GM21381 (cell line): ENCODE measurements around the gene CREG1.
"Not testable (repeated sequence)": the region's sequence is repeated elsewhere in the genome, so short reads cannot be mapped to it uniquely, and the experiment has no call there.

Experiments used
- ATAC-seq: cut with Tn5 transposase; IDR thresholded peaks from one replicate; pipeline ENCODE4 v1.9.1; 2021; ENCODE audit warnings: mild to moderate bottlenecking, moderate library complexity; ENCODE audit not compliant: unreplicated experiment

Gene CREG1

DNA sequence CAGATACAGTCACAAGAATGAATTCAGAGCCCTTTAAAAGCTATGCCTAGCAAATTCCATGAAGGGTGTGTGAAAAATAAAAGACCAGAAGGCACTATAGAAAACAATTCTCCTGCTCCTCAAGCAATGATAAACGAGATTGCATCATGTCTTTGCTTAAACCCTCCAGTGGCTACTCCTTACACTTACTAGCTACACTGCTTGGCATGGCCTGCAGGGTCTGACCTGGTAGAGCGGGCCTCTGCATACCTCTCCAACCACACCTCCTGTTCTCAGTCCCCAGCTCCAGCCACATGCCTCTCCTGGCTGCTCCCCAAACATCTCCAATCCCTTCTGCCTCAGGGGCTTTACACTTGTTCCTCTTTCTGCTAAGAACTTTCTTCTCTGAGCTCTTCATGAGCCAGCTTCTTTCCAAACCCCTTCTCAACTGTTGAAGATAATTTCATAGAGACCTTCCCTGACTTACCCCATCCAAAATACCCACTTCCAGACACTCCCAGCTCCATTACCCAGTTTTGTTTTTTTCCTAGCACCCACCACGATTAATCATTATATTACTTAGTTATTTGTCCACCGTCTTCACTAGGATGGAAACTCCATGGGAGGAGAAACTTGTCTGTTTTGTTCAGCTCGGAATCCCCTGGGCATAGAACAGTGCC lies 11.2 kb upstream of the CREG1 start:
- no peak for ATAC-seq

DNA sequence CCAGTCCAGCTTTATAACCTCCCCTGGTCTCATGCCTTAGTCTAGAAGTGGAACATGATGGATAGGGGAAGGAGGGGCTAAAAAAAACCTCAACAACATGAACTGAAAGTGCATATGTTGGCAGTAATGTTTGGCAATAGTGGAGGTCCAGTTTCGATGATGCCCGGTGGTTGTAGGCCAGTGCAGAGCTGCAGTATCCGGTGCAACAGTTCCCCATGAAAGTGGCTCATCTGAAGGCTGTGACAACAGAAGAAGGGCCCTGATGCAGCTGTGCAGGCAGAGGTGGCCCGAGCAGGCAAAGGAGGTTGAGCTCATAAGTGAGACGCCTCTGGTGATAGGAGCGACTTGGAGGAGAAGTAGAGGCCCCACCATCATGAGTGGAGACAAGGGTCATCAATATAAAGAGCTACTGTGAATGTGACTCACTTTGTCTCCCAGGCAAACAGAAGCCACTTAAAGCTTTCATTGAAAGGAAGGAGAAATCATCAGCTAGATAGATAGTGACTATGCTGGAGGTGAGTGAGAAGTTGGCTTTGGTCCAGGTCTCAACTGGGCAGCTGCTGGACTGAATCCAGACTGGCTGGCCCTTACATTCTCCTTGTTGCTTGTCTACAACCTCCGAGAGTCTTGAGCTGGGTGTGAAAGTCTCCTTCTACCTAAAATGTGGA lies 10.2 kb upstream of the CREG1 start:
- no peak for ATAC-seq

DNA sequence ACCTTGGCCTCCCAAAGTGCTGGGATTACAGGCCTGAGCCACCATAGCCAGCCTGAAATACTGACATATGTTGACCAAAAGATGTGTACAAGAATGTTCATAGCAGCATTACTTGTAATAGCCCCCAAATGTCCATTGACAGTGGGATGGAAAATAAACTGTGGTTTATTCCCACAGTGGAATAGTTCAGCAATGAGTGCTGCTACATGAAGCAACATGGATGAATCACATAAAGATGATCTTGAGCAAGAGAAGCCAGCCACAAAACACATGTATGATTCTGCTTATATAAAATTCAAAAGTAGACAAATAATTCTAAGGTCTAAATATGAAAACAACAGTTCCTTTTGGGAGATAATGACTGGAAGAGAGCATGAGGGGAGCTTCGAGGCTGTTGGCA lies 9.1 kb upstream of the CREG1 start:
- ATAC-seq, result no peak

DNA sequence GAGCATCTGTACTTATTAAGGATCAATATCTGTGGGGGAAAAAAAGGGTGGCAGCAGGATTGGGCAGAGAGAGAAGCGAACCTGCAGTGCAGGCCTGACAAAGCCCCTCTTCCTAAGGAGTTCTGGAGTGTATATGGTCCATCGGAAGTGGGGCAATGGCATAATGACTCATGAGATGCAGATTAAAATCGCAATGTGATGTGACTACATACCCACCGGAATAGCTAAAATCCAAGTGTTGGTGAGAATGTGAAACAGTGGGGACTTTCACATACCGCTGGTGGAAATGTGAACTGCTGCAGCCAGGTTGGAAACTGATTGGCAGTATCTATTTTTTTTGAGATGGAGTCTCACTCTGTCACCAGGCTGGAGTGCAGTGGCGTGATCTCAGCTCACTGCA lies 8.2 kb upstream of the CREG1 start:
- no peak for ATAC-seq

DNA sequence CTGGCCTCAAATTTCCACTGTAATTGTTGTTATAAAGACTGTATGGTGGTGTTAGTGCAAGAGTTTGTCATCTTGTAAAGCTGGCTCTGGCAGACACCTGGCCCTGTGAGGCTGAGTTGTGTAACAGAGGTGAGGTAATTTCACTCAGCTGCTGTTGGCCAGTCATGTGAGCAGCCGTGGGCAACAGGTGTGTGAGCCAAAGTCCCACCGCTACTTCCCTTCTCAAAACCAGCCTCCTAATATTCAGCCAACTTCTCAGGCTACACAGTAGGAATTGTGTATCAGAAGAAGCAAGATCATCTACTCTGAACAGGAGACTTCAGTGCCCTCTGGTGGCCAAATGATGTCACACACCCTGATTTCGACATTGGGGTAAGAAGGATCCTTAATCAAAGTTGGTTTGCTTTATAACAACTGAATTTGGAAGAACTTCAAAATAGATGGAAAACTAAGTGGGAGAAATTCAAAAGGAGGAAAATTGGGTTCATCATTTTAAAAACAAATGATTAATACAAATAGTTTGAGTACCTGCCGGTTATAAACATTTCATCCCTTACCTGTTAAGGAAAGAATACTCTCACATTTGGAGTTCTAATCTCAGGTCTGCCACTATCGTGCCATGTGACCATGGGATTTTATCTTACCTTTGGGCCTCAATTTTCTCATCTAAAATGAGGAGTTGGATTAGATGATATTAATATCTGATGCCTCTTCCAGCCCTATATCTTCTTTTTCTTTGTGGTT lies 2.6 kb upstream of the CREG1 start:
- ATAC-seq, result no peak

DNA sequence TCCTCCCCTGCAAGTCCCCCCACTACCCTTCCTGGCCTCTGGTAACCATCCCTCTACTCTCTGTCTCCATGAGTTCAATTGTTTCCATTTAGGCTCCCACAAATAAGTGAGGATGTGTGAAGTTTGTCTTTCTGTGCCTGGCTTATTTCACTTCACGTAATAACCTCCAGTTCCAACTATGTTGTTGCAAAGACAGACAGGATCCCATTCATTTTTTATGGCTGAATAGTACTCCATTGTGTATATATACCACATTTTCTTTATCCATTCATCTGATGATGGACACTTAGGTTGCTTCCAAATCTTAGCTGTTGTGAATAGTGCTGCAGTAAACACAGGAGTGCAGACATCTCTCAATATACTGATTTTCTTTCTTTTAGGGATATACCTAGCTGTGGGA lies 1.5 kb upstream of the CREG1 start:
- ATAC-seq, result not testable (repeated sequence)

DNA sequence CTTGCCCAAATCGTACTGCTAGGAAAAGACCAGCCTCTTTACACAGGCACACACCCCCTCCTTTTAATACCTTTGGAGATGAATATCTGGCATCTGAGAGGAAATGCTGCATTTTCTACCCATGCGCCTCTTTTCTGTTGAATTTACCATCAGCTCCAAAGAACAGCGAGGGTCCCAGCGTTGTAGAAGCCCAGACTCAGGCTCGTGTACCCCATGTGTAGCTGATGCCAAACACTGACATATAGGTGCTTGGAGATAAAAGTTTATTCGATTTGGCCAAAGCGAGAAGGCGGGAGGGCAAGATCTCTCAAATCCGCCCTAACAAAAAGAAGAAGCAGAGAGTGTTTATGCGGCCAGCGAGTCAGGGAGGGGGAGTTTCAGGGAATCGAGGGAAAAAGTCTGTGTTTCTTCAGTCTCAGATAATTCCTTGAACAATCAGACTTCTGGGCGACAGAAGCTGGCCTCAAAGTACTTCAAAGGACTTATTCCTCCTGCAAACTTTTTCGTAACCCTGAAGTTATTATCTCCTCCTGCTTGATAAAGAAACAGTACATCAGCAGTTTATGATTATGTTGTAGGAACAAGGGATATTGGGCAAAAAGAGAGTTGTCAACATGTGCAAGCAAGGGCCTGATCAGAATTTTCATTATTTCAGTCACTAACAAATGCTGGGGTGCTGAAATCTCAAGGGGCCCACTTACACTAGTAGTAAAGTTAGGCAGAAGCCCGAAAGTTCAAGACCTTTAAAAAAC lies 642 bp upstream of the CREG1 start:
- peak; percentile 17 for ATAC-seq

DNA sequence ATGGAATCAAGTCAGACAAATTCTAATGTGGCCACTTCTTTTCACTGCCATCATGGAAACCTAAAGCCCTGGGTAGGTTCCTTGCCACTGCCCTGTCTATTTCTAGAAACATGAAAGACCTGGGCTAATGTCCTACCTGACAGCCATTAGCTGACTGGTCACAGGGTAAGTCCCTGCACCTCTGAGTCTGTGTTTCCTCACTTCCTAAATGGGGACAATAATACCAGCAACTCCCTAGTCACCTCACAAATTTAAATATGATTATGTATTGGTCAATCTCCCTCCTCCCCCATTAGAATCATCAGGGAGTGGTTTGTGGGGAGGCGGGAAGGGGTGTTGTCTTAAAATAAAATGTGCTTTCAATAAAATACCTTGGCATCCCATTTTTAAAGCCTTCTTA lies 2.2 kb downstream of the CREG1 start:
- no peak for ATAC-seq

DNA sequence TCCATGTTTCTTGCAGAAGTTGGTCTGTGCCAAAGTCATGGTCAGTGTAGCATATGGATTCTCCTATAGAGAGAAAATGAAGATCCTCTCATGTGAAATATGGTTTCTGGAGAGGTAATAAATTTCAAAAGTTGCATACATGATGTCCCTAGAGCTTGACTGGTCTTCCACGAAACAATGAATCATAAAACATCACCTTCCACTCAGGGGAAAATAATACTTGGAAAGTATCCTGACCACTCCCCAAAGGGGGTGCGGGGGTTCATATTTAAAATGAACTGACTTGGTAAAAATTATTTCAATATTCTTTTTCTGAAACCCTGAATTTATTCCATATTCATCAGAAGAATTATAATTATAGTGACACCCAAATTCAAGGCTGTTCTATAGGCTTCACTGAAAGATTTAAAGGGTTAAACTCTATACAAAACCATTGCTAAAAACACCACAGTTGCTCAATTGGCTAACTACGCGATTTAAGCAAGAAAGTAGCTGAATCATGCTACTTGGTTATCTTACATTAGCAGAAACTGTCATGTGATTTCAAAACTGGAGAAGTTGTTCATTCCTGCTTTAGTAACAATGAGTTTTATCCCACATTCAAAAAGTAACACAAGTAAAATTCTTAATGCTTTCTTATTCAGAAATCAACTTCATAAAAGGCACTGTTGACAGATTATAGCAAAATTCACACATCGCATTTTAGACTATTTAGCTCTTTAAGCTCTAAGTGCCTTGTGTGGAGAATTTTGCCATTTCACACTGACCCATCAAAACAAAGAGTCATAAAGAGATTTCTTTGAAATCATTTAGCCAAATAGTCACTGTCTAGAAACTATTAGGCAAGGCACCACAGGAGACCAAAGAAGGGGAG lies 5.3 kb downstream of the CREG1 start:
- ATAC-seq, result no peak

DNA sequence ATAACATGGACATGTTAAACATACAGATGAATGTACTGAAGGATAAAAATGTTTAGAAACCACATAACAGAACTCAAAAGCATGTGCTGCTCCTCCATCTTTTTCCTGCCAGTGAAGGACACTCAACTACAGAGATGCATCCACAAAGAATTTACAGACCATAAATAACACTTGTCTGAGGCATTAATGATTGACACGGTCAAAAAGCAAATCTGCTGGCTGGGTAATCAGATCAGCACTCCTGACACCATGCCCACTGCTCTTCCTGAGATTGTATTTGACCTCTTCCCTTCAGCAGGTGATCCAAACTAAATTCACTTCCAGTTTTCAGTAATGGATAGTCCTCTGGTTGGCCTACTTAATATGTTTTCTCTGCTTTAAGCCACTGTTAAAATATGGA lies 6.6 kb downstream of the CREG1 start:
- no peak for ATAC-seq

DNA sequence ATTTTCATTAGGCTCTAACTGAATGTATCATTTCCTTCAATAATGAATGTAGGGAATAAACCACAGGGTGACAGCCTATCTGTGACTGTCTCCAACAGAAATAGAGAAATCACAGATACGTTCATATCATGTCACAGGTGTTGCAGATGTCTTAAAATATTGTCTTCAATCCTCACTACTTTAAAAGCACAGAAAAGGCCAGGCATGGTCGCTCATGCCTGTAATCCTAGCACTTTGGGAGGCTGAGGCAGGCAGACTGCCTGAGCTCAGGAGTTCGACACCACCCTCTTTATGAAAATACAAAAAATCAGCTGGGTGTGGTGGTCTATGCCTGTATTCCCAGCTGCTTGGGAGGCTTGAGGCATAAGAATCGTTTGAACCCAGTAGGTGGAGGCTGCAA lies 8.2 kb downstream of the CREG1 start:
- ATAC-seq, result no peak

DNA sequence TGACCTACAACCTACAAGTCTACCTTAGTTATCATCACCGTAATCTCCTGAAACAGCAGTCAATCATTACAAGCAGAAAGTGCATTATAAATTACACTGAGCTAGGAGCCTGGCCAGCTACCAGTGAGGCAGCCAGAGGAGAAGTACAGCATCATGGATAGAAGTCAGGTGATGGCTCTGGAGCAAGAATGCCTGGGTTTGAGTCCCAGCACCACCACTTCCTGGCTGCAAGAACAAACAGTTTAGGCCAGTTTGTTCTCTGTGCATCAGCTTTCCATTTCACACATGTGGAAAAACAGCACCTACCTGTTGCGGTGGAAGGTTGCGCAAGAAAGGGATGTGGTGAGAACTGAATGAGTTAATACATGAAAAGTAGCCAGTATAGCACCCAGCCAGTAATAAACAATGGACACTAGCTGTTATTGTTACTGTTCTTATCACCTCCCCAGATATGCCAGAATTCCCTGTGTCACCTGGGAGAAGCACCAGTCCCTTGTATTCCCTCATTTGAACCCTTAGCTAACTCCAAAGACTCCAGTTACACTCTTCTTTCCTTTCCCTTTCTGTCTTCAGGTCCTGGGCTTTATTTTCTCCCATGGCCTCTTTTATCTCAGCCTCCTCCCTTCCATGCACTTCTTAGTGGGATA lies 9.0 kb downstream of the CREG1 start:
- no peak for ATAC-seq

DNA sequence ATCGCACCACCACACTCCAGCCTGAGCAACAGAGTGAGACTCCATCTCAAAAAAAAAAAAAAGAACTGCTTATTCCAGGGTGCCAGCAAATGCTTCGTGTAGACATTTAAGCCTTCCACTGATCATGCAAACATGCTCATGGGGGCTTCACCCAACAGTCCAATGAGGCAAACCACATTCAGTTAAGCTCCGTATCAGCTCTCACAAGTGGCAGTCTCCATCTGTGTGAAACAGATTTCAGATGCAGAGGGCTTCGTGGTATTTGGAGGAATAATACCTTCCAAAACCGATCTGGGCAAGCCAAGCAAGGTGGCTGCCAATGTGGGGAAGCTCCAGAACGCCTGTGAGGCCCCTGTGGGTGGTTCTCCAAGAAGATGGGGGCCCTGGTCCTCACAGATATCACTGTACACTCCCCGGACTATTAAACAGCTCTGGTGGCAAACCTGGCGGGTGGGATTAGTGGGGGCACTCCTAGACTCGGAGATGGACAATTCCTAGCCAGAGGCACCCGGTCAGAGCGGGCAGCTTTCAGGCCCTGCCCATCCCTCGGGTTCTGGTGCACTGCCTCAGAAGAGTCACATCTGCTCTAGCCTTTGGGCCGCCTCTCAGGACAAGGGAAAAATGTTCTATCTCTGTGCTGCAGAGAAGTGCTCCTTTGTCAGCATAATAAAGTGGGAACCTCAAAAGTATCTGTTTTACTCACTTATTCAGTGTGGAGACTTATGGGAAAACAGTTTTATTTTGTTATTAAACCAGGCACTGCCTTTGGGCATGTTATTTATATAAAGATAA lies 10.2 kb downstream of the CREG1 start:
- no peak for ATAC-seq

DNA sequence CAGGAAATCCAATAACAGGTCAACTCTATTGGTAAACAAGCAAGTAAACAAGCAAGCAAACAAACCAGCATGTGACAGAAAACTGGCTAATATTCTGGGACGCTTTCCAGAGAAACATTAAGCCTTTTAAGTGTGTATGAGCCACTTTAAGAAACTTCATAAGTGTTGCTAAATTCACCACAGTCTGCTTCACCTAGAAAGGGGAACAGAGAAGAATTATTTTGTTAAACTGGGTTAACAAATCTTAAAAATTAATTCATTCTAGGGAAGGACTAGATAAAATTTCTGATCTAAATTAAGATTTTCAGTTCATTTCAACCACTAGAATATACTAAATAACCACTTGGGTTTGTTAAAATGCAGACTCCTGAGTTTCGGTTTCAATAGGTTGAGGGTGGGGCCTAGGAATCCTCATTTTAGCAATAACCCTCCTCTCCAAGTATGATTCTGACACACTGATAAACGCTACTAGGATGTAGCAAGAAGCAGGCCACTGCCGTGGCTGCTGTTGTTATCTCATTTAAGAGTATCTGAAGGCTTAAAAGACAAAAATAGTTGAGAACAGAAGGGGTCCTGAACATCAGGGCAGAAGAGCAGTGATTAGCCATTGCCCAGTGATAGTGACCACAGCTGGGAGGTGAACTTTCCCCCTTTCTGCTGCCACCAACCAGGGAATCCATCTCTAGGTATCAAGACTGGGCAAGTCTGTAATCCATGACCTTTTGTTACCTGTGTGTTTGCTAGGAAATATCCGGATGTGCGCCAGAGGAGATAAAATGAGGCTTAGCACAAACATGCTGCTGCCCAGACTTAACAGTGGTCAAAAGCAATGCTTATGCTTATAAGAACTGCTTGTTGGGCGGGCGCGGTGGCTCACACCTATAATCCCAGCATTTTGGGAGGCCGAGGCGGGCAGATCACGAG lies 11.2 kb downstream of the CREG1 start:
- no peak for ATAC-seq

DNA sequence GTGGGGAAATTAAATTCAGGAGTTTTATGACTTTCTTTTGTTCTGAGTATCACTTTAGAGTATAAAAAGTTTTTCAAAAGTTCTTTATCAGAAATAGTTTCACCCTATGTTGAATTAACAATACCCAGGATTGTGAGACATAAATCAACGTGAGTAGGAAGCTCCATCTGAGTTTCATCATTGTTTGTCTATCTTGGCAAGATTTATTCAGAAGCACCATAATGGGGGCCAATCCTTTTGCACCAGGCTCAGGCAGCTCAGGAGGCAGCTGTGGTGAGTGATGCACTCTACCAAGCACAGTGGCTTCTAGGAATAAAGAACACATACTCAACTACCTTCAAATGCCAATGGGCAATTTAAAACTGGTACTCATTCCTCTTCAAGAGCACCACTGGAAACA lies 12.0 kb downstream of the CREG1 start:
- ATAC-seq, result no peak

DNA sequence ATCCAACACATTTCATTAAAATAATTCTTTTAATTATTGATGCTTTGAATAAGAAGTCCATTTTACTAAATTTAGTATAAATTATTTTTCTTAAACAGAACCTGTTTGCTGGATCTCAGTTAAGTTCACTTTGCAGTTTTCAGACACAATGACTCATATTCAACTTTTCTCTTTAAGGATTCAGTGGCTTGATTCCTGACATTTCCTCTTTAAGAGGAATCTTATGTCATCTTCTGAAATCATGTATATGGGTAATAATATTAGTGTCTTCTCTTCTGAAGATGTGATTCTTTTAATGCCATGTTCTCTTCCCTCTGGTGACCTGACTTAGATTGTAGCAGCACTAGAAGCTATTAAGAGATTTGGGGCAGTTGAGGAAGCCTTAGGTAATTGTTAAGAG lies 12.6 kb downstream of the CREG1 start:
- ATAC-seq, result no peak

DNA sequence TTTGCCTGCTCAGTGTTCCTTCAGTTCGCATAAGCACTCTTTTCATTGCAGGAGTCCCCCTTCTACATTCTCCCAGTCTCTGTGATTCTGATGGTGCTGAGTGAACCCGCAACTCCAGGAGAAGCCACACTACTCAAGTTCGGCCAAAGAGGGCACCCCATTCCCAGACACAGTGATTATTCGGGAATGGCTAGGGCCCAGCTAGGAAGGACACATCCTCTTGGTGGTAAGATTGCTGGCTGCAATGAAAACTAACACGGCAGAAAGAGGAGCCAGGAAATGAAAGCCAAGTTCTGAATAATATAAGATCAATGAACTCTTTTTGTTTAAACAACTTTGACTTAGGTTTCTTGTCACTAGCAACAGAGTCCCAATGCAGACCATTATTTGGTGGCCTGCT lies 14.9 kb downstream of the CREG1 start:
- no peak for ATAC-seq

DNA sequence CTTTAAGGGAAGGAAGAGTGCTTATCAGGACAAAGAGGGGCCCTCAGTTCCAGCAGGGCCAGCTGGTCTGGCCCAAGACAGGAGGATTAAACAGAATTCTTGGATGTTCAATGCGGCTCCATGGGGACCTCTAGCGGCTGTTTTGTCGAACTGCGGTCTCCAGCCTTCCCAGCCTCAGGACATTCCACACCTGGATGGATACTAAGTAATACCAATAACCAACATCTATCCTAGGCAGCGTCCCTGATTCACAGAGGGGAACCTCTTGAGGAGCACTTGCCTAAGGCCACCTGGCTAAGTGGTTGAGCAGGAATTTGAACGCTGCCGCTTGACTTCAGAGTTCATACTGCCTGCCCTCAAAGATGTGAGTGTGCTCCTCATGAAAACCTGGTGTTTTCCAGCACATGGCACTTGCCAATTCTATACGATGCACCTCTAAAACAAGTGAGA lies 19.7 kb downstream of the CREG1 start:
- no peak for ATAC-seq
